Keratinocyte (primary cell): ENCODE measurements around the gene OR2T35. TPM values are rescaled to one million over a fixed set of nuclear protein-coding genes. Genes with fewer than 3 reads are reported as not detected.

Experiments
- DNase-seq: peaks from one replicate; pipeline ENCODE4 v3.0.0-alpha.2; 2011; ENCODE audit warnings: low read depth, missing footprints, low spot score
- FAIRE-seq: peaks from 2 replicates; lab custom pipeline; 2011; peaks lifted over from hg19 to GRCh38; lab: Jason Lieb, UNC
- H2AFZ ChIP-seq: 2 replicates; pipeline ENCODE4 v1.6.0; 2012; ENCODE audit warnings: low read length, control low read depth, inconsistent platforms; ENCODE audit not compliant: control insufficient read depth
- H3K27ac ChIP-seq: 2 replicates; pipeline ENCODE4 v1.5.1; 2011; ENCODE audit warnings: low read length; ENCODE audit not compliant: control insufficient read depth, insufficient read depth
- H3K27me3 ChIP-seq: 3 replicates; pipeline ENCODE4 v1.6.0; 2011; ENCODE audit warnings: low read length; ENCODE audit not compliant: control insufficient read depth, insufficient read depth; ENCODE audit errors: extremely low read depth
- H3K36me3 ChIP-seq, 2 experiments: 2 replicates in 1 of 2; 3 replicates in 1 of 2; pipeline ENCODE4 v1.5.1; 2011; ENCODE audit warnings: low read length in 2 of 2, mild to moderate bottlenecking in 1 of 2; ENCODE audit not compliant: control insufficient read depth in 2 of 2, insufficient read depth in 2 of 2; ENCODE audit errors: extremely low read depth in 1 of 2
- H3K4me1 ChIP-seq: 3 replicates; pipeline ENCODE4 v1.5.1; 2011; ENCODE audit warnings: low read length; ENCODE audit not compliant: control insufficient read depth, insufficient read depth; ENCODE audit errors: extremely low read depth
- H3K4me2 ChIP-seq: 3 replicates; pipeline ENCODE4 v1.6.0; 2011; ENCODE audit warnings: low read depth, low read length; ENCODE audit not compliant: control insufficient read depth, insufficient read depth; ENCODE audit errors: extremely low read depth
- H3K4me3 ChIP-seq, 3 experiments: fragments of 200-600 bp in 1 of 3; sonication (generic) in 1 of 3; 2 replicates in 2 of 3; 3 replicates in 1 of 3; pipeline ENCODE4 v1.5.1; 2011 to 2016; ENCODE audit warnings: low read length in 3 of 3, mild to moderate bottlenecking in 3 of 3, control low read depth in 2 of 3, inconsistent platforms in 1 of 3, low read depth in 1 of 3, mixed read lengths in 1 of 3, mixed run types in 1 of 3, moderate library complexity in 1 of 3; ENCODE audit not compliant: control insufficient read depth in 2 of 3, insufficient read depth in 2 of 3; ENCODE audit errors: extremely low read depth in 1 of 3
- H3K79me2 ChIP-seq: 2 replicates; pipeline ENCODE4 v1.6.0; 2012; ENCODE audit warnings: low read length; ENCODE audit not compliant: control insufficient read depth, insufficient read depth
- H3K9ac ChIP-seq: 3 replicates; pipeline ENCODE4 v1.6.0; 2011; ENCODE audit warnings: low read length; ENCODE audit not compliant: control insufficient read depth, insufficient read depth; ENCODE audit errors: extremely low read depth
- H3K9me1 ChIP-seq: 3 replicates; pipeline ENCODE4 v1.6.0; 2011; ENCODE audit warnings: low read length; ENCODE audit not compliant: control insufficient read depth, insufficient read depth; ENCODE audit errors: extremely low read depth
- H3K9me3 ChIP-seq: 2 replicates; pipeline ENCODE4 v1.5.1; 2012; ENCODE audit warnings: low read depth, low read length; ENCODE audit not compliant: control insufficient read depth
- H4K20me1 ChIP-seq: 3 replicates; pipeline ENCODE4 v1.6.0; 2011; ENCODE audit warnings: low read length; ENCODE audit not compliant: control insufficient read depth, insufficient read depth; ENCODE audit errors: extremely low read depth
- CTCF ChIP-seq, 3 experiments: IDR thresholded peaks in 1 of 3; conservative IDR thresholded peaks in 1 of 3; optimal IDR thresholded peaks in 1 of 3; 2 replicates in 2 of 3; 3 replicates in 1 of 3; pipeline versions ENCODE3 to v1.5.1; 2011; ENCODE audit warnings: low read length in 3 of 3, mild to moderate bottlenecking in 3 of 3, moderate library complexity in 2 of 3, control low read depth in 1 of 3, inconsistent platforms in 1 of 3; ENCODE audit not compliant: insufficient read depth in 2 of 3; ENCODE audit errors: extremely low read depth in 1 of 3
- EZH2 ChIP-seq: IDR thresholded peaks from one replicate; pipeline ENCODE4 v1.6.1; 2012; ENCODE audit warnings: inconsistent platforms, mild to moderate bottlenecking, low read length, moderate library complexity
- dilution Hi-C: fragments of 300-500 bp; cut with MboI; formaldehyde crosslinking; loops from one replicate; pipeline ENCODE4 v1.7.0; 2020; ENCODE audit warnings: low sequenced_read_pairs; ENCODE audit not compliant: extremely low pct_ligation_motif_present
- polyA plus RNA-seq, 5 experiments: library from polyadenylated mRNA; depleted of rRNA in 3 of 5; stranded (reverse) in 3 of 5; stranded (forward) in 1 of 5; unstranded in 1 of 5; fragments of >200 nt; gene quantifications; 1 replicate in 1 of 5; 2 replicates in 3 of 5; 3 replicates in 1 of 5; pipeline versions ENCODE4 v1.2.1 to v1.2.3, GENCODE V29; 2011 to 2012; ENCODE audit warnings: missing spikeins in 2 of 5, low read depth in 1 of 5, low replicate concordance in 1 of 5

Gene OR2T35
- polyA plus RNA-seq, 1 donor (not counting 4 experiments of a cell fraction or from before 2014, with no cell fraction given), result not detected

- Histone ChIP-seq H3K79me2 (no peaks in the 10 kb centered on the region), H3K9me3 (no peaks in the 10 kb centered on the region), H3K9ac (no peak overlapping the region), H3K36me3 (no peaks in the 10 kb centered on the region), H3K4me2 (no peak overlapping the region), H3K9me1 (no peaks in the 10 kb centered on the region), H3K4me1 (no peaks in the 10 kb centered on the region), H4K20me1 (no peaks in the 10 kb centered on the region), H3K4me3 (no peak overlapping the region), H3K27ac (no peak overlapping the region), H2AFZ (no peak overlapping the region), H3K27me3 (no peaks in the 10 kb centered on the region)
- FAIRE-seq (no peak), DNase-seq (no peak)
- dilution Hi-C loops, result no loop called here
- TF ChIP-seq CTCF (optimal IDR thresholded peaks at IDR 0.05 in 1 of 3, IDR thresholded peaks at IDR 0.05 in 1 of 3, conservative IDR thresholded peaks at IDR 0.05 in 1 of 3; ENCODE audit: extremely low read depth in 1 of 3, insufficient read depth in 2 of 3, low read length in 3 of 3) (no peak), EZH2 (no peak)
Observed at GRCh38 chr1:248599396-248599795, 45.7 kb downstream of the OR2T35 start.

- Histone ChIP-seq H3K36me3 (no peaks in the 10 kb centered on the region), H3K9ac (no peak within 1 kb of the TSS), H3K79me2 (no peaks in the 10 kb centered on the region), H3K4me1 (no peaks in the 10 kb centered on the region), H3K27ac (no peak within 1 kb of the TSS), H3K9me3 (no peaks in the 10 kb centered on the region), H3K4me2 (no peak within 1 kb of the TSS), H2AFZ (no peak within 1 kb of the TSS), H3K27me3 (no peaks in the 10 kb centered on the region), H4K20me1 (no peaks in the 10 kb centered on the region), H3K4me3 (no peak within 1 kb of the TSS), H3K9me1 (no peaks in the 10 kb centered on the region)
- DNase-seq (no peak), FAIRE-seq (no peak)
- dilution Hi-C loops, result no loop called here
- TF ChIP-seq CTCF (optimal IDR thresholded peaks at IDR 0.05 in 1 of 3, IDR thresholded peaks at IDR 0.05 in 1 of 3, conservative IDR thresholded peaks at IDR 0.05 in 1 of 3; ENCODE audit: extremely low read depth in 1 of 3, insufficient read depth in 2 of 3, low read length in 3 of 3) (no peak), EZH2 (no peak)
Observed at GRCh38 chr1:248597589-248597988, 47.5 kb downstream of the OR2T35 start, which contains the start of gene OR2T10. Gene OR2T10 (minus strand): TSS chr1:248597700. CDS start chr1:248593768, 3,932 bp downstream.
